GM18520 (cell line): ENCODE data around the gene NPTN.
"Not testable (repeated sequence)": the region's sequence is repeated elsewhere in the genome, so short reads cannot be mapped to it uniquely, and the experiment has no call there.

Source experiments
- ATAC-seq: cut with Tn5 transposase; IDR thresholded peaks from one replicate; pipeline ENCODE4 v1.9.1; 2021; ENCODE audit not compliant: unreplicated experiment

Gene NPTN

DNA sequence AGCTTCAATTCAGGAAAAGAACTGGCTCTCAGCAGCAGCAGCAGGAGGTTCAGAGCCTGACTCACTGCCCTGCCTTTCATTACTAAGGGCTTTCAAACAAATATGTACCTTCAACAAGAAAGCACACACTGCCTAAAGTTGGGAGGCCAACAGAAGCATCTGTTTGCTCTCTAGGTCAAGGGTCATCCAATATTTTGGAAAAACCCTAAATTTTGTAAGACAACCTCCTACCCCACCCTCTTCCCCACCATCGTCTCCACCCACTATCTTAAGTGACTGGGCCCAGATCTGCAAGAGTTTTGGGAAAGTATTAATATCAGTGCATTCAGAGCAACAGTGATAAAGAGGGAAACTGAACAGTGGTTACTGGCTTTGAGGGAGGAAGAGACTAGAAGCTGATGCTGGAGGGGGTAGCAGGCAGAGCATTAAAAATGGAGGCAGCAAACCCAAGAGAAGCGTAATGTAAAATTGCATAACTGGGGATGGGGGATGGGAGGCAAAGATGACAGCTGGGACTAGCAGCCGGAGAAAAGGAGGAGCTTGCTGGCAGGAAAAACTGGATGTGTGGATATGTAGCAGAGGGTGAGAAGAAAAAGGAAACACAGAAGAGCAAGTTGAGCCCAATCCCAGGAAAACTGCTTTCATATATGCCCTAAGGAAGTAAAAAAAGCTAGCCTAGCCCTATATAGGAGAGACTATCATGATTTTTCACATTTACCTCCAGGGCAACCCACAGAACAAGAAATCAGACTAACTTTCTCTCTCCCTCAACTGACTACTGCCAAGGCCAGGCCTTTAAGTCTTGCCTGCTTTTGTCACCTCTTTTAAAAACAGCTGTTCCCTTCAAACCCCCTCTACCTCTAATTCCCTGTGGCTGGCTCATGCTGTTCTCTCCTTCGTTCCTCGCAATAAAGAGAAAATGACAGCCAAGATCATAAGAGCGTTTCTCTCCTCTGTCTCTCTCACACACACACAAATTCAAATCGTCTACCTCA is 31.4 kb downstream of the NPTN start:
- ATAC-seq = no peak

DNA sequence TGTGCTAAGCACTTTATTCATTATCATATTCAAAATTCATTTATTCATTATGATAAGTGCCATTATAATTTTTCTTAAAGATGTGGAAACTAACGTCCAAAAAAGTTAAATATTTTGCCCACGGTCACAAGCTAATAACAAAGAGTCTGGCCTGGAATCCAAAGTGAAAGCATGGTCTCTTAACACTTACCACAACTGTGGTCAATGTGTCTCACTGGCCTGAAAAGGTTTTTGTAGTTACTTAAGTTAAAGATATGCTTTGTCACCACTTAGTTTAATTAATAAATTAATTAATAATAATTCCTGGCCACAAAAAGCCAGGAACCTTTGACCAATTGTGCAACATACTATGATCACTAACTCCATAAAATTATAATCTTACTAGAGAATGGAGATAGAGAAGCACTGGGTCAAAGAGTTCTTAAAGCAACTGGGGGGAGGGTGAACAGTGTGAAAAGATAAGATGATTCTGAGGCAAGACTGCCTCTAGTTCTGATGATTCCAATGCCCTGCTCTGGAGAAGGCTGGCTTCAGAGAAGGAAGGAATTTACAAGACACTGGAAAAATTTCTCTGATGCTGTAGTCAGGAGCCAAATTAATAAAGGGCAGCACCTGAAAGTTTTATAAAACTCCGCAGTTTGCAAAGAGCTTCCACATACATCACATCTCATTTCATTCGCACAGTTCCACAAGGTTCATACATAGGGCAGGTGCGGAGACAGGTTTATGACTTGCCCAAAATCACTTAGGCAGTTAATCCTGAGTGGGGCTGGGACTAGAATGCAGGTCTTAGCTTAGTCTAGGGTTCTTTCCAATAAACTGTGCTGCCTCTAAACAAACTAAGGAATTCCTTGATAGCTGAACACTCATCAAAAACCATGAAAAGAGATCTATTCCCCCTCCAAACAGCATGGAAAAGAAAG is 32.5 kb downstream of the NPTN start:
- no peak for ATAC-seq

DNA sequence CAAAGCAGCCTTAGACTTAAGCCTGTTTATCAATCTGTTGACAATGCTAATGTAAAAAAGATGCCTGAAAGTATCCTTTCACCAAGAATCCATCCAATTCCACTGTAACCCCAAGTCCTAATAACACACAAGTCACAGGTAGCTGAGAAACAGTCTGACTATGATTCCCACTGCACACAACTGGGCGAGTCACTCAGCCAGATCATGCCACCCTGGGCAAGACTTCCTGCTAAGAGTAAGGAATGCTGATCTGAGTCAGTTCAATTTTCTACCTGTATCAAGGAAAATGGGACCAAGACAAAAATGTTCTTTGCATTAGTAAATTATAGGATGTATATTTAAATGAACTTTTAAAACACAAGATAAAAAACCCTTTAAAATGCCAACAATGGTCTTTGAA is 33.3 kb downstream of the NPTN start:
- ATAC-seq = no peak

DNA sequence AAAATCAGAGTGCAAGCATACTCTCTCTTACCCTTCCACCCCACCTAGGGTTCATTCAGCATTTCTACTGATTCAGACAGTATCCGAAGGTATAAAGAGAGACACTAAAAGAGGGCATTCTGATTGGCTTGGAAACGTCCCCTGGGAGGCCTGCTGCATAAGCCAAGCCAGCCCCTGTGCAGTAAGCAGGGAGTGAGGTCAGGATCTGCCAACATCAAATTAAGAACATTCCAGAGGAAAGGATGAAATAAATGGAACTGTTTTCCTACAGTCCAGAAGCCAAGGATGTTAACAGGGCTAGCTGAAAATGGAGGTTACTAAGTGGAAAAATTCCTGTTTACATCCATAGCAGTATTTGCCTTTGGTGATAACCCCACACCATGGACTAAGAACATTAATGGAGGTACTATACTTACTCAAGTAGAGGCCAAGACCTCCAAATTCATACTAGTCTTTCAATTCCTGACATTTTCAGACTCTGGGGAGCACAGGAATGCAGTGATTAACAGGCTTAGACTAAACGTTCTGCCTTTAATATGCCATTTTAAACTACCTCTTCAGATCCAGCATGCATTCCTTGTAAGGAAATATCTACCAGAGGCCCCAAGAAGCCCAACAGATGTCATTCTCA is 34.5 kb downstream of the NPTN start:
- no peak for ATAC-seq

DNA sequence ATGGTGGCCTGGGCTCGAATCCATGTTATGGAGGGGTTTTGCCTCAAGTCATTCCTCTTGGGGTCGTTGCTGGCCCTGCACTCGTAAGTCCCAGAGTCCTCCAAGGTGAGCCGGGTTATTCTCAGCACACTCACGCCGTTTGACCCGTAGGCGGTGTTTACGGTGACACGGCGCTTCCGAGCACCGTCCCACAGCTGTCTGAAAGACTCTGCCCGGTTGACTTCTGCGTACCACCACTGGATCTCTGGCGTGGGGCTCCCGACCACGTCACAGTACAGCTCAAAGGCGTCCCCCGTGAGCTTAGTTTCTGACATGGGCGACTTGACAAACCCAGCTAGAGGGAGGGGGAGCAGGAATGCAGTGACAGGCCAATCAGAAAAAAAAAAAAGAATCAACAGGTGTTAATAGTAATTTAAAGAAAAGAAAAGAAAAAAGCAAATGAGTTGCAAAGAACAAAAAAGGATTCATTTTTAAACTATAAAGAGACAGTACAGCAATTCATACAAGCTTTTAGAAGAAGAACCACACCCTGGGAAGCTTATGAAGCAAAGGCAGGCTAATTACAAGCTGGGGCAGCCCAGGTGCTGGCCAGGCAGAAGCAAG is 36.1 kb downstream of the NPTN start:
- no peak for ATAC-seq

DNA sequence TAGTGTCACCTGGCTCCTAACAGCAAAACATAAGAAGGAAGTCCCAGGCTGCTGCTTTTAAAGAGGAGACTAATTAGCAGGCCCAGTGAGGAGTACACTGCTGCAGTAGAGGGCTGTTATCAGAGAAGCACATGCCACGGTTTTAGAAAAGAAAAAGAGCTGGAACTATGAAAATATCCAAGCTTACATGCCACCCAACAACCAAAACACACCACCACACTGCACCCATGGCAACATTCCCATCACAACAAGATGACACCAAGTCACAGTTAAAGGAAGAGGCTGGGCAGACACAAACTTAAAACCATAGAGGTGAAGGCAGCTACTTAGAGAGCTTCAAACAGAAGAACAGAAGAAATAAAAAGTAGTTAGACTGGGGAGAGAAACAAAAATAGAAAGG is 37.0 kb downstream of the NPTN start:
- no peak for ATAC-seq

DNA sequence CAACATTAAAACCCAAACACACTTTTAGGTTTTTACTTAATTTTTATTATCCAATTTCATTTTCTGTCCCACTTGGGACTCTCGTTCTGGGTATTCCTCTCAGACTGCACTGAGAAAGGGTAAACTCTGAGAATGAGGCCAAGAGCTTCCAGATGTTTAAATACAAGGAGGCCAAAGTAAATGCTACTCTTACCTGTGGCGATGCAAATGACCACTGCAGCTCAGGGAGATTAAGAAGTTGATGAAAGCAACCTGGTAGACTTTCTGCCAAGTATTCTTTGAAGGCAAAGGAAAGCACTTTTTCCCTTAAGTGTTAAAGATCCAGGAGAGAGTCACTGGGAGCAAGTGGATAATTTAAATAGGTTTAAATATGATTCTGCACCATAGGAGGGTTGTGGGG is 39.1 kb downstream of the NPTN start:
- ATAC-seq = no peak

DNA sequence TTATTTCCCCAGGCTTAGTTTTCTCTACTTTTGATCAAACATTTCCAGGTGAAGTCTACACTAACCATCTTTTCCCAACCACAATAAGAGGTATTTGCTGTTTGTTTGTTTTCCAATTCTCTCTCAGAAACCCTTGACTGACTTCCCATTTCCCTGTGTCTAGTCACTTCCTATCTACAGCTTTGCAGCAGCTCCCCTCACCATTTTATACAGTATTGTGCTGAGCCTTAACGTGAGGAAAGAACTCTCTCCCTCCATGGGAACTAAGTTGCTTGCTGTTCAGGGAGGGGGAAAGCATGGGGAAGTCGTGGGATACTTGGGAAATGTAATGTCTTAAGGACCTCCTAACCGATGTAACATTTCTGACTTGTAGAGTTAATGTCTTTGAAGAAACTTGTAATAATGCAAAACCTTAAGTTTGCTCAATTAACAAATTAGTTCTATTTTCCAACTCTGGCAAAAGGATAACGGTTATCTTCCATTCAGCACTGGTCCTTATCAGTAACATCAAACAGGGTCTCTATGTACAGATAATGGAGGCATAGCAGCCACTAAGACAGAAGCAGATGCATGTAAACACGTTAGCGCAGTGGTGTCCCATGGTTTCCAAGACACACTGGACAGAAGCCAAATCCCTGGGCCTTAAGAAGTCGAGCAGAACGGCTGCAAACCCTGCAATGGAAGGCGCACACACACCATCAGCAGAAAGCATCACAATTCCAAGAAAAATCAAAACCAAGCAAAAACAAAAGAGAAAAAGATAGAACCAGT is 39.7 kb downstream of the NPTN start:
- ATAC-seq = no peak

DNA sequence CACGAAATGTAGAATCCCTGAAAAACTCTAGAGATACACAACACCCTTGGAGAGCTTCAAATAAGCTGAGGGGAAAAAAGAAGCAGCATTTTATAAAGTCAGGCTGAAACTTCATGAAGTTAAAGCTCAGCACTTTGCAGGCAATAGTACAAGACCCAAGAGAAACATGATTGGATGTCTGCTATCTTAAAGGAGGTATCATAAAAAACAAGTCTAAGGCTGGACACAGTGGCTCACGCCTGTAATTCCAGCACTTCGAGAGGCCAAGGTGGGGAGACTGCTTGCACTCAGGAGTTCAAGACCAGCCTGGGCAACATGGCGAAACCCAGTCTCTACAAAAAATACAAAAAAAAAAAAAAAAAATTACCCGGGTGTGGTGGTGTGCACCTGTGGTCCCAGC is 42.9 kb downstream of the NPTN start:
- no peak for ATAC-seq

DNA sequence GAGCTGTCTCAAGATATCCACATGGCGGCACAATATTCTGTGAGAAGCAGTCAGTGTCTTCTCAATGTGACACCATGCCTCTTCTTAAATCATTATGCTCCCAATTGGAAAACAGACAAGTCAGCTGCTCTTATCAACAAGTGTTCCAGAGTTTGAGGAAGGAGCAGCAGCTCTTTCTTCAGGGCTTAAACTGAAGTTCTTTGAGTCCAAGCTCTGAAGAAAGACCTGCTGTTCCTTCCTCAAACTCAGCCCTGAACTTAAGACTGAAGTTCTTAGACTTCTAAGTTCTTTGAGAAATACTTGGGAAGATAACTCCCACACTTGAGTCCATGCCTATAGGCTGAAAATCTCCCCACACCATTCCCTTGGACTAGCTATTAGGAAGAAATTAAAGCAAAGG is 43.4 kb downstream of the NPTN start:
- no peak for ATAC-seq

DNA sequence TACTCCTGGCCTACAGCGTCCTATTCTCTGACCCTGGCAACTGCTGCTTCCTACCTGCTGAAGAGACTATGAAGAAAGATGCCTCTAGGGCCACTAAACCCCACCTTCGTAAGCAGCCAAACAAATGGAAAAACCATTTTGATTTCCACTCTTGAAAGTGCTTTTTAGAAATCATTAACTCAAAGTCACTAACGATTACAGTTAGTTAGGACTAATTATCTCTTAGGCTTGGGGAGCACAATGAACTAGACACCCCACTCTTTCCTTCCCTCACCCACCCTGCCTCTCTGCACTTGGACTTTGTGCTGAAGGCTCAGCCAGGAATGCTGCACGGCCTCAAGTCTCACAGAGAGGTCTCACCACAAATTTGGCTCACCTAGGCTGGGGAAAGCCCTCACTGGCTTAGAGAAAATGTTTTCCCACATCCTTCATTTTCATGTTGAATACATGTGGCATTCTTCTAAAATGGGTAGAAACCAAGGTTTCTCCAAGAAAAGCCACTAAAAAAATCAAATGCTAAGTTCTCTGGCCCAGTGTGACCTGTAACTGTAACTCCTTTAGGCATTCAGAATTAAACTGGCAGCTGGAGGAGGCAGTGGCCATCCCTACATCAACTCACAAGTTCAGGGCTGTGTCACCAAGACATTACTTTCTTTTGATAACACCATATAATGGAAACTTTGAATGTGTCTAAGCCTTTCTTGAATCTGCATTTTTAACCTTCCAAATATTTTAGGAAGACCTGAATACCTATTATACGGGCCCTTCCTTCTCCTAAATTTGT is 47.1 kb downstream of the NPTN start:
- ATAC-seq = no peak

DNA sequence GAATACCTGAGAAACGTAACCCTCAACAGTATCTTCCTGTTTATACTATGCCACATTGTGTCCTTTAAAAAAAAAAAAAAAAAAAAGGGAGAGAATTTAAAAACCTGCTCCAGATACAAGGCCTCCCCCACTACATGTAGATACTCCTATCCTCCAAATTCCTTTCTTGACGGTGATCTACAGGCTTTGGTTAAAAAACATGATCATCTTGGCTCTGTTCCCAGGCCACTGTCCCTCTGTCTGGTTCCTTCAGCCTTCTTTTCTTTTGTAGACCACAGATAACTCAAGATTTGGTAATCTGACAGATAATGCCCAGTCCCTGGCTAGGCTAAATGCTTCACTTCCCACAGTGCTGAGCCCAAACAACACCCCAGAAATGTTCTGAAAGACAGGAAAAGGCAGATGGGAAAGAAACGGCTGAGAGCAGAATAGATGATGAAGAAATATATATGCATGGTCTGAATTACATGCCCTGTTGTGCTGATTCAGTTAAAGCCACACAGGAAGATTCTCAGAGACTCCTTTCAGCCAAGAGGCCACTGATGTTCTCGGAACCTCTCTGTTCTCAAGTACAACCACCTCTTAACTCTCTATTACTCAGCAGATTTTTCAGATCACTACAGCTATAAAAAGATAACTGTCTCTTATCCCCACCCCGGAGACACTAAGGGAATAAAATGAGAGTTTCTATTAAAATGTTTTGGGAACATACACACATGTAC is 48.3 kb downstream of the NPTN start:
- ATAC-seq = no peak

DNA sequence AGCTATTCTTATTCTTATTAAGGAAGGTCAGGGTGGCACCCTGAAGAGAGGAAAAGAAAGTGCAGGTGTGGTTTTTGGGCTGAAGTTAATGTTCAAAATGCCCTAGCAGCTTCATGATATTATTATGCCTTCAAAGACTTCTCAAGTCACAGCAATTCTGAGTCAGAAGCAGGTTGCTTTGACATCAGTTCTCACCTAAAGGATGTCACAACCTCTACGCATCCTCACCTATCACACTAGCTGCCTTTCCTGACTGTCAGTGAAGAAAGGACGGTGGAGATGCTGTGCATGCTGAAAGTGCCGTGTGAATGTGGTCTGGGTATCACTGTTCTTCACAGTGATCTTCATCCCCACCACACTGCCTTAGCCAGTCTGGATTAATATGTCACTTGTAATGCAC is 49.6 kb downstream of the NPTN start:
- no peak for ATAC-seq

DNA sequence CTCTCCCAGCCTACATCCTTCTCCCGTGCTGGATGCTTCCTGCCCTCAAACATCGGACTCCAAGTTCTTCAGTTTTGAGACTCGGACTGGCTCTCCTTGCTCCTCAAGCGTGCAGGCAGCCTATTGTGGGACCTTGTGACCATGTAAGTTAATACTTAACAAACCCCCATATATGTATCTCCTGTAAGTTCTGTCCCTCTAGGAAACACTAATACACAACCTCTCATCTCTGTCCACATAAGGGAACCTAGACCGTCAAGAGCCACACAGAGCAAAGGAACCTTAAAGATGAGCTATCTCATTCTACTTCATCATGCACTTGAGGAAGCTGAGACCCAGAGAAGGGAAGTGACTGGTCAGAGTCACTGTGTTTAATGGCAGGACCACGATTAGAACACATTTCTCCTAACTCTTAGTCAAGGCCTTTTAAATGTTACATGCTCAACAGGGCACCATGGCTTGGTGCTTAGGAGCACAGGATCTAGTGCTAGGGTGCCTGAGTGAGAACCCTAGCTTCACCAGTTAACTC is 50.3 kb downstream of the NPTN start:
- ATAC-seq = no peak

DNA sequence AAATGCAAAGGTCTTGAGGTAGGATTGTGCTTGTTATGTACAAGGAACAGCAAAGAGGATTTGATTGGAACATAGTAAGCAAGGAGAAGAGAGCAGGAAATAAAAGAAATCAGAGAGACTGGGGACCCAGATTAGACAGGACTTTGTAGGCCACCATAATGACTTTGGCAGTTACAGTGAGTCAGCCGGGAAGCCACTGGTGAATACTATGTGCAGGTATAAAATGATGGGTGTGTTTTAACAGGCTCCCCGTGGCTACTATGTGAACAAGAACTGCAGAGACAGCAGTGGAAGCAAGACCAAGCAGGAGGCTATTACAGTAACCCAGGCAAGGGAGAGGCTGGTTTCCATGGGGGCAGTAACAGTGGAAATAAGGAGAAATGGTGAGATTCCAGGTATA is 55.2 kb downstream of the NPTN start:
- ATAC-seq = no peak

DNA sequence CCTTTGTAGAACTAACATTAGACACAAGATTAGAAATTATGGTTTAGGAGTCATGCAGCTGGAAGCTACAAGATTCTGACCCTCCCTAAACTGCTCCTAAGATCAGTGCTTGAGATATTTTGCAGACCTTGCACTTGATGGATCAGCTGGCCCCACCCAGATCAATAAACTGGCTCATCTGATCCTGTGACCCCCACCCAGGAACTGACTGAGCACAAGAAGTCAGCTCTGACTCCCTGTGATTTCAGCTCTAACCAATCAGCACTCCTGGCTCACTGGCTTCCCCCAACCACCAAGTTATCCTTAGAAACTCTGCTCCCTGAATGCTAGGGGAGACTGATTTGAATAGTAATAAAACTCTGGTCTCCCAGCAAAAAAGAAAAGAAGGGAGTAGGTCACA is 55.6 kb downstream of the NPTN start:
- not testable (repeated sequence) for ATAC-seq

DNA sequence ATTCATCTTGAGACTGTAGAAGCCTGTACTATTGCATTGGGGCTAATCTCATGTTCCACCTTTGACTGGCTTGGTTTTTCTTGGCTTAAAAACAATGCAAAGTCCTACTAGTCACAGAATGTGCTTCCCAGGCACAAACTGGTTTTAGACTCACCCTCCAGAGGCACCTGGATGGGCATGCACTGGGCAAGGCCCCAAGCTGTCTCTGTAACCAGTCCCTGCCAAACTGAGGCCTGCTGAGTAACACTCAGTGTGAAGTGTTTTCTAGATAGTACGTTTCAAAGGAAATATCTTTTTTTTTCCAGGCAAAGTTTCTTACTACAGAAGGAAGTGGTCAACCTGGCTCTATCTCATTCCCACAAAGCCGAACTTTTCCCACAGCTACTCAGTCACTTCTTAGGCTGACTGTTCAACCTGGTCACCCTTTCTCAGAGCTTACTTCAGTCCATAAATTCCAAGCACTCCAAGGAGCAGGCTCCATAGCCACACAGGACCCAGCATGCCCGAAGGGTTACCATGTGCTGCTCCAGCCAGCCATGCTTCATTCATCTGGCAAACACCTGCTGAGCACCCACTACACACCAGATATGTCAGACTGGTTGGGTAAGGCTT is 57.4 kb downstream of the NPTN start:
- no peak for ATAC-seq

DNA sequence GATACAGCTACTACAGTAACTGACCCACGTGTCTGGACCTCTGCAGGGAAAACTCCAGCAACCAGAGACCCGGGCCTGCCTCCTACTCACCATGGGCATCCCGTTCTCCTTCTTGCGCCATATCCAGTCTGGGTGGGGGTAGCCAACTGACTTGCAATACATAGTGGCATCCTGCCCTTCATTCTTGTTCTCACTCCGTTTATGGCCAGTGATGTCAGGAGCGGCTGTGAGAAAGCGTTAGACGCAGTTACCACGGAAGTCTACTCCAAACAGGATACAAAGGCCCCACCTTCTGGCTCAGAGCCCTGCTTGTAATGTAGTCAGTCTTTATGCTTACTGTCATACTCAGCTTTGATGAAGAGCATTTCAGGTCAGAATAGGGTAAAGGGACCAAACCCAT is 59.6 kb downstream of the NPTN start:
- no peak for ATAC-seq
